GM12878 (cell line): ENCODE results near the gene INSIG1. TPM values are rescaled to one million over a fixed set of nuclear protein-coding genes. Genes with fewer than 3 reads are reported as not detected.

Source experiments
- ASH2L ChIP-seq: fragments of 300-600, 200-600 bp; sonication (generic); IDR thresholded peaks from 2 replicates; pipeline ENCODE4 v1.6.1; 2017; ENCODE audit warnings: low read depth, mild to moderate bottlenecking, borderline replicate concordance
- CBFB ChIP-seq: IDR thresholded peaks from 2 replicates; pipeline ENCODE4 v1.6.1; 2016; ENCODE audit warnings: antibody characterized with exemption, low read depth
- CEBPB ChIP-seq, 2 experiments: fragments of 150-350 bp in 1 of 2; IDR thresholded peaks; 2 replicates each; pipeline ENCODE4 v1.6.1; 2012 to 2014; ENCODE audit warnings: low read depth in 2 of 2, low read length in 2 of 2, borderline replicate concordance in 1 of 2, inconsistent platforms in 1 of 2
- IKZF2 ChIP-seq, 2 experiments: fragments of 450-650 bp; IDR thresholded peaks; 2 replicates each; pipeline ENCODE4 v1.6.1; 2017; ENCODE audit warnings: mild to moderate bottlenecking in 2 of 2, moderate library complexity in 2 of 2
- IRF3 ChIP-seq: fragments of 450-650 bp; IDR thresholded peaks from 2 replicates; pipeline ENCODE4 v1.6.1; 2014; ENCODE audit warnings: mild to moderate bottlenecking
- NR2C1 ChIP-seq: fragments of 450-650 bp; IDR thresholded peaks from 2 replicates; pipeline ENCODE4 v1.6.1; 2017; ENCODE audit warnings: antibody characterized with exemption, mild to moderate bottlenecking, moderate library complexity
- PBX3 ChIP-seq: IDR thresholded peaks from 2 replicates; pipeline ENCODE4 v1.6.1; 2011; ENCODE audit warnings: mild to moderate bottlenecking, low read depth, low read length, moderate library complexity; ENCODE audit not compliant: insufficient replicate concordance
- REST ChIP-seq: IDR thresholded peaks from 2 replicates; pipeline ENCODE4 v1.6.1; 2012; ENCODE audit warnings: mild to moderate bottlenecking, low read depth, low read length
- SMARCA5 ChIP-seq: fragments of 450-650 bp; IDR thresholded peaks from 2 replicates; pipeline ENCODE4 v1.6.1; 2017; ENCODE audit warnings: mild to moderate bottlenecking
- polyA plus RNA-seq, 11 experiments: library from polyadenylated mRNA; depleted of rRNA in 4 of 11; unstranded in 6 of 11; stranded (reverse) in 5 of 11; fragments of >200 nt; fragmentation: Nextera tagmentation in 4 of 11; fragmentation: Illumina TruSeq in 1 of 11; extraction: Ambion mirVana in 4 of 11; extraction: Trizol in 1 of 11; gene quantifications; 1 replicate in 1 of 11; 2 replicates in 10 of 11; pipeline versions ENCODE4 v1.2.1 to v1.2.3, GENCODE V29; 2011 to 2016; ENCODE audit warnings: inconsistent platforms in 2 of 11, missing spikeins in 2 of 11, low read depth in 1 of 11
- total RNA-seq, 4 experiments: library from RNA; depleted of rRNA in 3 of 4; stranded (reverse); fragments of >200 nt in 3 of 4; fragmentation: Illumina TruSeq in 1 of 4; extraction: Trizol in 1 of 4; gene quantifications; 2 replicates each; pipeline versions ENCODE4 v1.2.1 to v1.2.3, GENCODE V29; 2013 to 2021
- TF ChIP-seq, protein P1 (sequence below), 3 experiments: IDR thresholded peaks in 2 of 3; conservative IDR thresholded peaks in 1 of 3; 2 replicates each; pipeline ENCODE4 v1.5.1; 2011; ENCODE audit warnings: low read depth in 3 of 3, low read length in 3 of 3, mild to moderate bottlenecking in 3 of 3, control low read depth in 2 of 3, moderate library complexity in 2 of 3, inconsistent platforms in 1 of 3, mixed read lengths in 1 of 3; ENCODE audit not compliant: control insufficient read depth in 2 of 3, insufficient read depth in 1 of 3; ENCODE audit errors: extremely low read depth in 1 of 3
- TF ChIP-seq, protein P2 (sequence below): fragments of 450-650 bp; IDR thresholded peaks from 2 replicates; pipeline ENCODE4 v1.6.1; 2016; ENCODE audit warnings: mild to moderate bottlenecking
- TF ChIP-seq, protein P3 (sequence below): IDR thresholded peaks from 2 replicates; pipeline ENCODE4 v1.6.1; 2011; ENCODE audit warnings: borderline replicate concordance, low read depth, mild to moderate bottlenecking, moderate library complexity, low read length; ENCODE audit not compliant: insufficient read depth, poor library complexity, severe bottlenecking

The INSIG1 gene
- total and polyA plus RNA-seq, 10 of the 15 experiments (the other 5 are each of a cell fraction or from before 2014, with no cell fraction given), result 29.6 to 168 (median 91.1) TPM

- TF ChIP-seq, protein P1, sequence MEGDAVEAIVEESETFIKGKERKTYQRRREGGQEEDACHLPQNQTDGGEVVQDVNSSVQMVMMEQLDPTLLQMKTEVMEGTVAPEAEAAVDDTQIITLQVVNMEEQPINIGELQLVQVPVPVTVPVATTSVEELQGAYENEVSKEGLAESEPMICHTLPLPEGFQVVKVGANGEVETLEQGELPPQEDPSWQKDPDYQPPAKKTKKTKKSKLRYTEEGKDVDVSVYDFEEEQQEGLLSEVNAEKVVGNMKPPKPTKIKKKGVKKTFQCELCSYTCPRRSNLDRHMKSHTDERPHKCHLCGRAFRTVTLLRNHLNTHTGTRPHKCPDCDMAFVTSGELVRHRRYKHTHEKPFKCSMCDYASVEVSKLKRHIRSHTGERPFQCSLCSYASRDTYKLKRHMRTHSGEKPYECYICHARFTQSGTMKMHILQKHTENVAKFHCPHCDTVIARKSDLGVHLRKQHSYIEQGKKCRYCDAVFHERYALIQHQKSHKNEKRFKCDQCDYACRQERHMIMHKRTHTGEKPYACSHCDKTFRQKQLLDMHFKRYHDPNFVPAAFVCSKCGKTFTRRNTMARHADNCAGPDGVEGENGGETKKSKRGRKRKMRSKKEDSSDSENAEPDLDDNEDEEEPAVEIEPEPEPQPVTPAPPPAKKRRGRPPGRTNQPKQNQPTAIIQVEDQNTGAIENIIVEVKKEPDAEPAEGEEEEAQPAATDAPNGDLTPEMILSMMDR (IDR thresholded peaks at IDR 0.05 in 2 of 3, conservative IDR thresholded peaks at IDR 0.05 in 1 of 3; ENCODE audit: control insufficient read depth in 2 of 3, extremely low read depth in 1 of 3, insufficient read depth in 1 of 3, low read depth in 3 of 3, low read length in 3 of 3), result no peak
- TF ChIP-seq REST (no peak), PBX3 (no peak), NR2C1 (no peak), CEBPB (IDR thresholded peaks at IDR 0.05; ENCODE audit: borderline replicate concordance in 1 of 2, low read depth in 2 of 2, low read length in 2 of 2) (no peak), SMARCA5 (no peak), CBFB (no peak), IKZF2 (IDR thresholded peaks at IDR 0.05) (no peak), ASH2L (no peak), IRF3 (no peak)
- TF ChIP-seq, protein P2, sequence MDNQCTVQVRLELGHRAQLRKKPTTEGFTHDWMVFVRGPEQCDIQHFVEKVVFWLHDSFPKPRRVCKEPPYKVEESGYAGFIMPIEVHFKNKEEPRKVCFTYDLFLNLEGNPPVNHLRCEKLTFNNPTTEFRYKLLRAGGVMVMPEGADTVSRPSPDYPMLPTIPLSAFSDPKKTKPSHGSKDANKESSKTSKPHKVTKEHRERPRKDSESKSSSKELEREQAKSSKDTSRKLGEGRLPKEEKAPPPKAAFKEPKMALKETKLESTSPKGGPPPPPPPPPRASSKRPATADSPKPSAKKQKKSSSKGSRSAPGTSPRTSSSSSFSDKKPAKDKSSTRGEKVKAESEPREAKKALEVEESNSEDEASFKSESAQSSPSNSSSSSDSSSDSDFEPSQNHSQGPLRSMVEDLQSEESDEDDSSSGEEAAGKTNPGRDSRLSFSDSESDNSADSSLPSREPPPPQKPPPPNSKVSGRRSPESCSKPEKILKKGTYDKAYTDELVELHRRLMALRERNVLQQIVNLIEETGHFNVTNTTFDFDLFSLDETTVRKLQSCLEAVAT, result no peak
- TF ChIP-seq, protein P3, sequence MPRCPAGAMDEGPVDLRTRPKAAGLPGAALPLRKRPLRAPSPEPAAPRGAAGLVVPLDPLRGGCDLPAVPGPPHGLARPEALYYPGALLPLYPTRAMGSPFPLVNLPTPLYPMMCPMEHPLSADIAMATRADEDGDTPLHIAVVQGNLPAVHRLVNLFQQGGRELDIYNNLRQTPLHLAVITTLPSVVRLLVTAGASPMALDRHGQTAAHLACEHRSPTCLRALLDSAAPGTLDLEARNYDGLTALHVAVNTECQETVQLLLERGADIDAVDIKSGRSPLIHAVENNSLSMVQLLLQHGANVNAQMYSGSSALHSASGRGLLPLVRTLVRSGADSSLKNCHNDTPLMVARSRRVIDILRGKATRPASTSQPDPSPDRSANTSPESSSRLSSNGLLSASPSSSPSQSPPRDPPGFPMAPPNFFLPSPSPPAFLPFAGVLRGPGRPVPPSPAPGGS, result no peak
Measured at GRCh38 chr7:155340721-155341120, 43.0 kb downstream of the INSIG1 start (continued).
